Gastroesophageal sphincter (tissue), 4 donors: Measurements from ENCODE around the gene TEX14. TPM values are rescaled to one million over a fixed set of nuclear protein-coding genes. Genes with fewer than 3 reads are reported as not detected.

Experiments used
- ATAC-seq: fragments of 150-250 bp; one replicate; pipeline ENCODE4 v1.9.1; 2016; ENCODE audit warnings: mild to moderate bottlenecking, moderate library complexity
- H3K27ac ChIP-seq, 4 donors: fragments of 200-600 bp; sonication (generic) in 3 of 4; 1 replicate in 3 of 4; 2 replicates in 1 of 4; pipeline ENCODE4 v1.5.1; 2016 to 2019
- H3K27me3 ChIP-seq: fragments of 200-600 bp; sonication (generic); one replicate; pipeline ENCODE4 v1.5.1; 2019
- H3K36me3 ChIP-seq, 2 donors: fragments of 200-600 bp; sonication (generic); one replicate each; pipeline ENCODE4 v1.5.1; 2019; ENCODE audit warnings: control low read depth in 1 of 2
- H3K4me1 ChIP-seq, 3 donors: fragments of 200-600 bp; sonication (generic); 1 replicate in 2 of 3; 2 replicates in 1 of 3; pipeline ENCODE4 v1.5.1; 2016 to 2019; ENCODE audit warnings: control low read depth in 2 of 3
- H3K4me3 ChIP-seq, 2 donors: fragments of 200-600 bp; sonication (generic); one replicate each; pipeline ENCODE4 v1.5.1; 2019; ENCODE audit warnings: mild to moderate bottlenecking in 1 of 2, moderate library complexity in 1 of 2
- H3K9me3 ChIP-seq, 3 donors: fragments of 200-600 bp; sonication (generic); one replicate each; pipeline ENCODE4 v1.5.1; 2017 to 2019; ENCODE audit warnings: control low read depth in 2 of 3
- CTCF ChIP-seq, 4 experiments: fragments of 200-600 bp in 2 of 4; fragments of 450-650 bp in 2 of 4; sonication (generic) in 1 of 4; IDR thresholded peaks; one replicate each; pipeline ENCODE4 v1.5.1; 2017 to 2019; ENCODE audit warnings: antibody characterized with exemption in 4 of 4, mild to moderate bottlenecking in 2 of 4, moderate library complexity in 2 of 4
- EP300 ChIP-seq: sonication (generic); formaldehyde crosslinking; IDR thresholded peaks from one replicate; pipeline ENCODE4 v1.6.1; 2017; ENCODE audit warnings: antibody characterized with exemption, mild to moderate bottlenecking
- POLR2A ChIP-seq, 2 donors: fragments of 450-650 bp; IDR thresholded peaks; one replicate each; pipeline ENCODE4 v1.6.1; 2017; ENCODE audit warnings: antibody characterized with exemption in 2 of 2, mild to moderate bottlenecking in 2 of 2, moderate library complexity in 1 of 2
- POLR2AphosphoS5 ChIP-seq: sonication (generic); formaldehyde crosslinking; IDR thresholded peaks from one replicate; pipeline ENCODE4 v1.6.1; 2017; ENCODE audit warnings: antibody characterized with exemption
- WGBS, 2 donors: methylation state at CpG; one replicate each; pipeline ENCODE4 v1.1.5; 2018; ENCODE audit warnings: low coverage in 1 of 2; 5-methylcytosine and 5-hydroxymethylcytosine counted together
- total RNA-seq, 4 donors: library from RNA; depleted of rRNA; stranded (reverse); fragments of >200 nt; gene quantifications; one replicate each; pipeline ENCODE4 v1.1.0, GENCODE V29; 2016

TEX14 gene
- total RNA-seq, 4 donors from 2014 or later: 0.05 to 0.78 (median 0.11) TPM

GRCh38 chr17:58528443-58528842, 163.4 kb downstream of the TEX14 start:
- no CpG with 5 or more reads among the region's 3 CpGs for WGBS, 2 donors
- no peaks in the 10 kb centered on the region for H3K27me3 ChIP-seq
- H3K4me3 ChIP-seq: no peak overlapping the region
- TF ChIP-seq EP300: no peak
- no peak for TF ChIP-seq POLR2A (IDR thresholded peaks at IDR 0.05)
- no peak for TF ChIP-seq CTCF (IDR thresholded peaks at IDR 0.05)
- no peak for TF ChIP-seq POLR2AphosphoS5
- H3K4me1 ChIP-seq: peaks cover 0 to 54% (median 16%) of the 10 kb centered on the region in 3 donors
- ATAC-seq: no peak
- H3K27ac ChIP-seq: peak overlapping the region in 1 of 4 donors; percentile 43
- H3K36me3 ChIP-seq: no peaks in the 10 kb centered on the region
- no peaks in the 10 kb centered on the region for H3K9me3 ChIP-seq

- ATAC-seq: no peak
- peaks cover 0 to 52% (median 16%) of the 10 kb centered on the region in 3 donors for H3K4me1 ChIP-seq
- H3K36me3 ChIP-seq: no peaks in the 10 kb centered on the region
- H3K27me3 ChIP-seq: no peaks in the 10 kb centered on the region
- TF ChIP-seq CTCF (IDR thresholded peaks at IDR 0.05) (no peak), POLR2A (IDR thresholded peaks at IDR 0.05) (no peak), POLR2AphosphoS5 (no peak), EP300 (no peak)
- no CpG with 5 or more reads among the region's 3 CpGs for WGBS, 2 donors
- peak overlapping the region in 2 of 4 donors; percentile 37 to 43 for H3K27ac ChIP-seq
- H3K4me3 ChIP-seq: no peak overlapping the region
- H3K9me3 ChIP-seq: no peaks in the 10 kb centered on the region
Observed at GRCh38 chr17:58527949-58528348, 163.9 kb downstream of the TEX14 start.

- TF ChIP-seq EP300 (no peak), CTCF (IDR thresholded peaks at IDR 0.05) (no peak), POLR2A (IDR thresholded peaks at IDR 0.05) (no peak), POLR2AphosphoS5 (no peak)
- no peak for ATAC-seq
- no peak overlapping the region for H3K4me3 ChIP-seq
- H3K4me1 ChIP-seq: peaks cover 0 to 46% (median 12%) of the 10 kb centered on the region in 3 donors
- WGBS, 2 donors: no CpG with 5 or more reads among the region's 2 CpGs
- no peaks in the 10 kb centered on the region for H3K27me3 ChIP-seq
- no peaks in the 10 kb centered on the region for H3K36me3 ChIP-seq
- peak overlapping the region in 1 of 4 donors; percentile 49 for H3K27ac ChIP-seq
- no peaks in the 10 kb centered on the region for H3K9me3 ChIP-seq
Observed at GRCh38 chr17:58527306-58527705, 164.5 kb downstream of the TEX14 start.

GRCh38 chr17:58525239-58525638, 166.6 kb downstream of the TEX14 start:
- Histone ChIP-seq H3K27me3 (no peaks in the 10 kb centered on the region), H3K4me1 (peaks cover 0 to 32% (median 7%) of the 10 kb centered on the region in 3 donors), H3K4me3 (no peak overlapping the region), H3K27ac (peak overlapping the region in 3 of 4 donors; percentile 22 to 66 (median 47)), H3K36me3 (no peaks in the 10 kb centered on the region), H3K9me3 (no peaks in the 10 kb centered on the region)
- TF ChIP-seq POLR2AphosphoS5: peak; percentile 10
- TF ChIP-seq EP300: no peak
- ATAC-seq: peak; percentile 71
- WGBS, 2 donors: 22 to 42% methylated on average over 2 to 3 of the region's 3 CpGs

- no peaks in the 10 kb centered on the region for H3K36me3 ChIP-seq
- 100% methylated on average over 1 of the region's 10 CpGs; no CpG with 5 or more reads in 1 of the 2 donors for WGBS, 2 donors
- no peak overlapping the region for H3K4me3 ChIP-seq
- peaks cover 0 to 31% (median 18%) of the 10 kb centered on the region in 3 donors for H3K4me1 ChIP-seq
- no peaks in the 10 kb centered on the region for H3K9me3 ChIP-seq
- no peak for ATAC-seq
- no peak overlapping the region for H3K27ac ChIP-seq
- H3K27me3 ChIP-seq: no peaks in the 10 kb centered on the region
- no peak for TF ChIP-seq EP300
- no peak for TF ChIP-seq POLR2AphosphoS5
- TF ChIP-seq CTCF (IDR thresholded peaks at IDR 0.05): no peak
- no peak for TF ChIP-seq POLR2A (IDR thresholded peaks at IDR 0.05)
Observed at GRCh38 chr17:58521680-58522079, 170.2 kb downstream of the TEX14 start.
